IPS DF 4.7 (cell line): ENCODE measurements around the gene SHB.

Experiments
- DNase-seq: peaks from one replicate; pipeline ENCODE4 v3.0.0-alpha.2; 2013; ENCODE audit warnings: low spot score; ENCODE audit errors: extremely low read depth

SHB gene

GRCh38 chr9:38068701-38069628 lies at the start of gene SHB:
Gene SHB (minus strand): TSS chr9:38069227. CDS start chr9:38068645, 582 bp downstream.
- DNase-seq = no peak

GRCh38 chr9:38117651-38118050 lies 48.6 kb upstream of the SHB start:
- no peak for DNase-seq

GRCh38 chr9:38114905-38115304 lies 45.9 kb upstream of the SHB start:
- no peak for DNase-seq

GRCh38 chr9:38112456-38112855 lies 43.4 kb upstream of the SHB start:
- no peak for DNase-seq

- no peak for DNase-seq
These were observed 43.0 kb upstream of the SHB start for GRCh38 chr9:38112049-38112448.

GRCh38 chr9:38110476-38110875 lies 41.4 kb upstream of the SHB start:
- DNase-seq = no peak

- no peak for DNase-seq
These were observed 40.6 kb upstream of the SHB start for GRCh38 chr9:38109601-38110000.

GRCh38 chr9:38108326-38108725 lies 39.3 kb upstream of the SHB start:
- no peak for DNase-seq

GRCh38 chr9:38107811-38108304 lies 38.8 kb upstream of the SHB start:
- DNase-seq = no peak

GRCh38 chr9:38107405-38107804 lies 38.4 kb upstream of the SHB start:
- DNase-seq = no peak

- no peak for DNase-seq
These were observed 37.5 kb upstream of the SHB start for GRCh38 chr9:38106488-38106887.

- DNase-seq = no peak
These were observed 34.3 kb upstream of the SHB start for GRCh38 chr9:38103340-38103739.

- no peak for DNase-seq
These were observed 32.4 kb upstream of the SHB start for GRCh38 chr9:38101423-38101822.

GRCh38 chr9:38096238-38096805 lies 27.3 kb upstream of the SHB start:
- no peak for DNase-seq

GRCh38 chr9:38094165-38094564 lies 25.1 kb upstream of the SHB start:
- no peak for DNase-seq

- DNase-seq = no peak
These were observed 23.6 kb upstream of the SHB start for GRCh38 chr9:38092656-38093055.

- no peak for DNase-seq
These were observed 23.1 kb upstream of the SHB start for GRCh38 chr9:38092200-38092524.

- DNase-seq = no peak
These were observed 22.5 kb upstream of the SHB start for GRCh38 chr9:38091310-38092199.

- DNase-seq = no peak
These were observed 21.1 kb upstream of the SHB start for GRCh38 chr9:38090170-38090569.

- no peak for DNase-seq
These were observed 20.5 kb upstream of the SHB start for GRCh38 chr9:38089387-38090165.
